DND-41 (cell line): ENCODE measurements around the gene MORN1.

Experiments used
- ATAC-seq: fragments of 200-7000 bp; cut with Tn5 transposase; 3 replicates; pipeline ENCODE4 v1.9.1; 2021; ENCODE audit warnings: low read depth; ENCODE audit not compliant: insufficient read depth
- DNase-seq: peaks from one replicate; pipeline ENCODE4 v3.0.0-alpha.2; 2020
- H2AFZ ChIP-seq: 2 replicates; pipeline ENCODE4 v1.6.0; 2012; ENCODE audit warnings: low read depth, low read length
- H3K27ac ChIP-seq: 2 replicates; pipeline ENCODE4 v1.5.1; 2012; ENCODE audit warnings: low read length, inconsistent platforms
- H3K27me3 ChIP-seq: fragments of 200-600 bp; sonication (generic); 2 replicates; pipeline ENCODE4 v1.6.0; 2012; ENCODE audit warnings: low read length, mild to moderate bottlenecking, inconsistent platforms; ENCODE audit not compliant: insufficient read depth, poor library complexity
- H3K36me3 ChIP-seq: 2 replicates; pipeline ENCODE4 v1.5.1; 2012; ENCODE audit warnings: low read length, inconsistent platforms; ENCODE audit not compliant: insufficient read depth
- H3K4me1 ChIP-seq: 2 replicates; pipeline ENCODE4 v1.5.1; 2012; ENCODE audit warnings: mild to moderate bottlenecking, low read length; ENCODE audit not compliant: insufficient read depth
- H3K4me2 ChIP-seq: 2 replicates; pipeline ENCODE4 v1.6.0; 2012; ENCODE audit warnings: mild to moderate bottlenecking, moderate library complexity, low read length, inconsistent platforms; ENCODE audit not compliant: insufficient read depth
- H3K4me3 ChIP-seq, 2 experiments: fragments of 200-600 bp in 1 of 2; shearing (Covaris generic) in 1 of 2; 2 replicates each; pipeline ENCODE4 v1.5.1; 2012 to 2016; ENCODE audit warnings: inconsistent platforms in 2 of 2, low read length in 2 of 2, mild to moderate bottlenecking in 2 of 2, low read depth in 1 of 2, moderate library complexity in 1 of 2
- H3K79me2 ChIP-seq: 2 replicates; pipeline ENCODE4 v1.6.0; 2012; ENCODE audit warnings: low read length, inconsistent platforms; ENCODE audit not compliant: insufficient read depth
- H3K9ac ChIP-seq: 2 replicates; pipeline ENCODE4 v1.6.0; 2012; ENCODE audit warnings: low read depth, mild to moderate bottlenecking, inconsistent platforms, low read length, moderate library complexity
- H3K9me3 ChIP-seq: 2 replicates; pipeline ENCODE4 v1.5.1; 2012; ENCODE audit warnings: low read length, moderate library complexity, mild to moderate bottlenecking, inconsistent platforms; ENCODE audit not compliant: insufficient read depth, severe bottlenecking
- H4K20me1 ChIP-seq: 2 replicates; pipeline ENCODE4 v1.6.0; 2012; ENCODE audit warnings: low read length; ENCODE audit not compliant: insufficient read depth
- EZH2 ChIP-seq: IDR thresholded peaks from 3 replicates; pipeline ENCODE4 v1.6.1; 2012; ENCODE audit warnings: borderline replicate concordance, low read depth, mild to moderate bottlenecking, moderate library complexity, low read length, inconsistent platforms; ENCODE audit not compliant: severe bottlenecking
- TF ChIP-seq, protein P1 (sequence below): IDR thresholded peaks from 2 replicates; pipeline ENCODE4 v1.5.1; 2012; ENCODE audit warnings: borderline replicate concordance, low read length, moderate library complexity, mild to moderate bottlenecking; ENCODE audit not compliant: poor library complexity, severe bottlenecking; ENCODE audit errors: extremely low read depth

MORN1 gene

GRCh38 chr1:2326524-2326923 is 64.8 kb downstream of the MORN1 start:
- Histone ChIP-seq H4K20me1 (no peaks in the 10 kb centered on the region), H3K9ac (no peak overlapping the region), H3K4me1 (no peaks in the 10 kb centered on the region), H3K4me2 (no peak overlapping the region), H3K36me3 (no peaks in the 10 kb centered on the region), H3K27me3 (no peaks in the 10 kb centered on the region), H3K4me3 (no peak overlapping the region), H3K79me2 (no peaks in the 10 kb centered on the region), H2AFZ (no peak overlapping the region), H3K27ac (no peak overlapping the region), H3K9me3 (no peaks in the 10 kb centered on the region)
- ATAC-seq (no peak), DNase-seq (no peak)
- TF ChIP-seq, protein P1, sequence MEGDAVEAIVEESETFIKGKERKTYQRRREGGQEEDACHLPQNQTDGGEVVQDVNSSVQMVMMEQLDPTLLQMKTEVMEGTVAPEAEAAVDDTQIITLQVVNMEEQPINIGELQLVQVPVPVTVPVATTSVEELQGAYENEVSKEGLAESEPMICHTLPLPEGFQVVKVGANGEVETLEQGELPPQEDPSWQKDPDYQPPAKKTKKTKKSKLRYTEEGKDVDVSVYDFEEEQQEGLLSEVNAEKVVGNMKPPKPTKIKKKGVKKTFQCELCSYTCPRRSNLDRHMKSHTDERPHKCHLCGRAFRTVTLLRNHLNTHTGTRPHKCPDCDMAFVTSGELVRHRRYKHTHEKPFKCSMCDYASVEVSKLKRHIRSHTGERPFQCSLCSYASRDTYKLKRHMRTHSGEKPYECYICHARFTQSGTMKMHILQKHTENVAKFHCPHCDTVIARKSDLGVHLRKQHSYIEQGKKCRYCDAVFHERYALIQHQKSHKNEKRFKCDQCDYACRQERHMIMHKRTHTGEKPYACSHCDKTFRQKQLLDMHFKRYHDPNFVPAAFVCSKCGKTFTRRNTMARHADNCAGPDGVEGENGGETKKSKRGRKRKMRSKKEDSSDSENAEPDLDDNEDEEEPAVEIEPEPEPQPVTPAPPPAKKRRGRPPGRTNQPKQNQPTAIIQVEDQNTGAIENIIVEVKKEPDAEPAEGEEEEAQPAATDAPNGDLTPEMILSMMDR: no peak
- no peak for TF ChIP-seq EZH2

DNA sequence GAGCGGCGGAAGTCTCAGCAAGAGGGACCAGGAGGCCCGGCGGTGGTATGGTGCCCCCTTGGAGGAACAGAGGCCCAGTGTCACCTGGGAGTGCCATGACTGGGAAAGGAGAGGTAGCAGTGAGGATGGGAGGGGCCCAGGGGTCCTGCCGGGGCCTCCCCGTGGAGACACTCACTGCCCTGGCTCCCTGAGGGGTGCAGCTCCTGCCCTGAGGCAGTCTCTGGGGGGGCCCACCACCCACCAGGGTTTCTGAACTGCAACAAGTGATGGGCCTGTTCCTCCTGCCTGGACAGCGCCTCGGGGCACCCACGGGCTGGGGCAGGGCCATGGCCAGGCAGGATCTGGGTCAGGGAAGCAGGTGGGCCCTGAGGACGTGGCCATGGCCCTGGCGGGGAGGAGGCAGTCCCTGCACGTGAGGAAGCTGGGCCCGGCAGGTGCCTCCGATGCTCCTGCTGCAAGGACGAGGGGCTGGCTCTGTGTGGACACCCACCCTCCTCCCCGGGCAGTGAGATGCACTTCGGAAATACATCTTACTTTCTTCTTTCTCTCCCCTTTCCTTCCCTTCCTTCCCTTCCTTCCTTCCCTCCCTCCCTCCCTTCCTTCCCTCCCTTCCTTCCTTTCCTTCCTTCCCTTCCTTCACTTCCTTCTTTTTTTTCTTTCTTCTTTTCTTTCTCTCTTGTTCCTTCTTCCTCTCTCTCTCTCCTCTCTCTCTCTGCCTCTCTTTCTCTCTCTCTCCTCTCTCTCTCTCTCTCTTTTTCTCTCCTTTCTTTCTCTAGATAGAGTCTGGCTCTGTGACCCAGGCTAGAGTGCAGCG is 66.6 kb downstream of the MORN1 start:
- Histone ChIP-seq H3K79me2 (no peaks in the 10 kb centered on the region), H3K27me3 (no peaks in the 10 kb centered on the region), H3K4me1 (peaks cover 13% of the 10 kb centered on the region), H3K9ac (no peak overlapping the region), H2AFZ (no peak overlapping the region), H3K9me3 (no peaks in the 10 kb centered on the region), H3K4me3 (no peak overlapping the region), H3K27ac (no peak overlapping the region), H4K20me1 (peaks cover 3% of the 10 kb centered on the region; the same call in 1 of the 2 replicates), H3K4me2 (no peak overlapping the region), H3K36me3 (no peaks in the 10 kb centered on the region)
- no peak for DNase-seq
- no peak for ATAC-seq
- no peak for TF ChIP-seq EZH2
- TF ChIP-seq, protein P1: no peak

- TF ChIP-seq, protein P1: no peak
- no peak for TF ChIP-seq EZH2
- no peaks in the 10 kb centered on the region for H3K9me3 ChIP-seq
- ATAC-seq (no peak), DNase-seq (no peak)
- no peak overlapping the region for H2AFZ ChIP-seq
- H3K27me3 ChIP-seq: no peaks in the 10 kb centered on the region
- H3K36me3 ChIP-seq: no peaks in the 10 kb centered on the region
- H3K79me2 ChIP-seq: no peaks in the 10 kb centered on the region
- H3K27ac ChIP-seq: no peak overlapping the region
- peaks cover 8% of the 10 kb centered on the region for H4K20me1 ChIP-seq
- no peak overlapping the region for H3K9ac ChIP-seq
- H3K4me3 ChIP-seq: no peak overlapping the region
- H3K4me1 ChIP-seq: peaks cover 25% of the 10 kb centered on the region
- no peak overlapping the region for H3K4me2 ChIP-seq
Observed at GRCh38 chr1:2323451-2323974, 67.8 kb downstream of the MORN1 start.
